Stimulated activated CD8-positive, alpha-beta memory T cell treated with anti-CD3 and anti-CD28 coated beads, Interleukin-4, amount 100 ng/mL, for 24 hours (primary cell): ENCODE results near the gene IGFLR1.
A peak's percentile ranks its signal among the peaks of the same experiment; 100 is the strongest.

Experiments
- DNase-seq: peaks from one replicate; pipeline ENCODE4 v3.0.0-alpha.2; 2020; ENCODE audit warnings: low read depth

The IGFLR1 gene

DNA sequence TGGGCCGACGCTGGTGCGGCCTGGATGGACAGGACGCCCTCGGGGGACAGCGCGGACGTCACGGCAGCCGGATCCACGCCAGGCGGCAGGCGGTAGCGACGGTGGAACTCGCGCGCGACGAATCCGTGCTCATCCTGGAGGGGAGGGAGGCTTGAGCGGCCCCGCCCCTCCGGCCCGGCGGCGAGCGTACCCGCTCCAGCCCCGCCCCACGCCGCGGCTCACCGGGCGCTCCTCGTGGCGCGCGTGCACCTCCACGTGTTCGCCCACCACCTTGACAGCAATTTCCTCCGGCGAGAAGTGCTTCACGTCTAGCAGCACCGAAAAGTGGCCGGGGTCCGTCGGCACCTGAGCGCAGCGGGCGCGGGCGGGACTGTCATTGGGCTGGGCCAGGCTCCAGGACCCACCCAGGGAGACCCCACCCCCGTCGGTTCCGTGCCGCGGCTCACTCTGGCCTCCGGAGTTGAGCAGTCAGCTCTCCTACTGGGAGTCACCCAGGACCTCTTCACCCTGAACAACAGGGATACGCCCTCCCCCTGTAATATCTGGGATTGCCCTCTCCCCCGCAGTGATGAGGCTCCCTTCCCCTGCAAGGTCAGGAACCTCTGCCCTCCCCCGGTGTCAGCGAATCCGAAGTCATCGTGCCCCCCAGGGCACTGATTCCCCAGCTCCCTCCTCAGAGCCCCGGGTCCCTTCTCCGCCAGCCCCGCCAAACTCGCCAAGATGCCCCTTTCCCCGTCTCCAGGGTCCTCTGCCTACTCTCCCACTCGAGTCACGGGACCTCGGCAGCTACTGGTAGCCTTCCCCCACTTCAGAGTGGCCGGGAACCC lies 13.5 kb upstream of the IGFLR1 start:
- DNase-seq: peak; percentile 33

GRCh38 chr19:35755131-35755549 lies 12.9 kb upstream of the IGFLR1 start:
- DNase-seq: no peak

- DNase-seq: no peak
These were observed 12.3 kb upstream of the IGFLR1 start for GRCh38 chr19:35754370-35755130.

- no peak for DNase-seq
These were observed 11.6 kb upstream of the IGFLR1 start for GRCh38 chr19:35753634-35754369.

GRCh38 chr19:35752746-35753350 lies 10.6 kb upstream of the IGFLR1 start:
- DNase-seq: no peak

DNA sequence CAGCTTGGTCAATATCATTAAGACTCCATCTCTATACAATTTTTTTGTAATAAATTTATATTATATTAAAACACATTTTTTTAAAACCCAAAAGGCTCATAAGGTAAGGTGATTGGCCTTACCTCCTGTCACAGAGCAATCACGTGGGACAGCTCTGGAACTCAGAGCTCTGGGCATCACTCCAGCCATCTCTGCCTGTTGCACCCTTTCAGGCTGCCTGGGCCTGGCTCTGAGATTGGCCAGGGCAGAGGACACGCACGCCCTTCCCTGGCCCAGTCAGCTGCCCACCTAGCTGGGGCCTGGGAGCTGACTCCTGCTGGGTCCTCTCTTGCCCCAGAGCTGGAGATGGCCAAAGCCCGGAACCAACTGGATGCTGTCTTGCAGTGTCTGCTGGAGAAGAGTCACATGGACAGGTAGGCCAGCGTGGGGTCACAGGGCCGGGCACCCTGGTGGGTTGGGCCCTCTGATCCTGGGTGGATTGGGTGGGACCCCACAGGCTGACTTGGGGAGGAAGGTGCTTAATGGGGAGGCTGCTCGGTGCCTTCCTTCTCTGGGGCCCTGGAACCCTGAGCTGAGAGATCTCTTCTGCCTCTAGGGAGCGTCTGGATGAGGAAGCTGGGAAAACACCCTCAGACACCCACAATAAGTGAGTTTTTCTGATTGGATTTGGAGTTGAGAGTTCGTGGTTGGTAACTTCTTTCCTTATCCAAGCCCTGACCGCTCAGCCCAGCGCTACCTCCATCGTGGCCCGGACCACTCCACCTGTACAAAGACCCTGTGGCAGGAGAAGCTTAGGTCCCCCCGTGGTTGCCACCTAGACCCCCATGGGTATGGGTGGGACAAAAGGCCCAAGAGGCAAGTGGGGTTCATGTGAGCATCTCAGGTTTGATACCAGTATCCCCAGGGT lies 9.8 kb upstream of the IGFLR1 start:
- DNase-seq: no peak

- DNase-seq: no peak
These were observed 7.9 kb upstream of the IGFLR1 start for GRCh38 chr19:35750167-35750566.

DNA sequence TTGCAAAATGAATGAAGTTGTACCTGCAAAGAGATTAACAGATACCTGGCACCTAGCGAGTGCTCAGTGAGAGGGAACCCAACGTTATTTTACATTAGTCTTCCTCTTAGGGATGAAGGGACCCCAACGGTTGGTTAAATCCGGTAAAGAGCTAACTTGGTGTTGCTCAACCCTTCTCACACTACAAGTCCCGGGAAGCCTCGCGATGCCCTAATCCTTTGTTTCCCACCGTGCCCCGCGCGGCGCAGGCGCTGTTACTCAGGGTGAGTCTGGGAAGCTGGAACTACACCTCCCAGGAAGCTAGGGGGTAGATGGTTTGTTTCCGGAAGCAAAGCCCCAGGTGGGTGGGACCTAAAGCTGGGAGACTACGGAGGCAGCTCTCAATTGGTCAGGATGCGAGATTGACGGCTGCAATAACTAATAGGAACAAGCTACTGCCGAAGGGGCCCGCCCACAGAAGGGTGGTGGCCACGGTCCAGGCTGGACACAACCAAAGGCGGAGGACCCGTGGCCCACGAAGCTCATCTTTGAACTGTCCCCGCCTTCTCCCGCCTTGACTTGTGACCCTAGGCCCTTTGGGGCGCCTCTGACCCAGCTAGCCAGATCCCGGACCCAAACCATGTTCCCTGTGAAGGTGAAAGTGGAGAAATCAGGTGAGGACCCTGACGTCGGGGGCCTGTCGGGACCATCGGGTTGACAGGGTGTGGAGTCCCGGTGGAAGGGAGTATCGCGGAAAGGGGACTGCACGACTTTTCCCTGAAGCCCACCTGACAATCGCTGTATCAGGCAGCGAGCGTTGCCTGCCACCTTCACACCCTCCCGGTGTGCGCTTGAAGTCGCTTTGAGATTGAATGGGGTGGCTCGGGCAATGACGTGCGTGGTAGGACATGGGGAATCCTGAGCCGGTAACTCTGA lies 6.1 kb upstream of the IGFLR1 start, which contains the start of gene LIN37:
TSS of gene LIN37 (plus strand) at position 471 of the 915 bp plus-strand sequence. CDS start at position 620, 149 bp downstream.
- peak; percentile 98 for DNase-seq

- no peak for DNase-seq
These were observed 4.3 kb upstream of the IGFLR1 start for GRCh38 chr19:35746531-35746930.

GRCh38 chr19:35746087-35746462 lies 3.8 kb upstream of the IGFLR1 start:
- DNase-seq: no peak

DNA sequence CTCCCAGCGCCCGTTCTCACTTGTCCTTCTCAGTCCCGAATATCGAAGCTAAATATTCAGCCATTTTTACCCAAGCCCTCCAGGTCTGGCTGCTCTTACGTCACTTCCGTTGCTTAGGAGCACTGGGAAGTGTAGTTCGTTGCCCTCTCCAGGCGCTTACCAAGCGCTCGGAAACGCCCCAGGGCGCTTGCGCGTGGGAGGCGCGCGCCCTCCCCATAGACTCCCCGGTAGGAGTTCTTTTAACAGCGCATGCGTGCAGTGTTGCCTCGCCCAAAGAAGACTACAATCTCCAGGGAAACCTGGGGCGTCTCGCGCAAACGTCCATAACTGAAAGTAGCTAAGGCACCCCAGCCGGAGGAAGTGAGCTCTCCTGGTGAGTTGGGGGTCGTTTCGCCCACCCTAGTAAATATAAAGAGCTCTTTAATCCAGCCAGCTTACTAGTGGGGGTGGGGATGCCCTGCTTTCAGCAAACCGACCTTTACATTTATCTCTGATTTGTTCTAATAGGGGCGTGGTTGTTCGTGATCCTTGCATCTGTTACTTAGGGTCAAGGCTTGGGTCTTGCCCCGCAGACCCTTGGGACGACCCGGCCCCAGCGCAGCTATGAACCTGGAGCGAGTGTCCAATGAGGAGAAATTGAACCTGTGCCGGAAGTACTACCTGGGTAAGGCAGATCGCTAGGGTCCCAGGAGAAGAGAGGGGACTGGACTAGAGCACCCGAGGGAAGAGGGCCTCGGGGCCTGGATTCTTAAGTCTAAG lies 3.3 kb upstream of the IGFLR1 start, which contains the start of the genes PSENEN and U2AF1L4:
TSS of gene PSENEN (plus strand) at position 324 of the 759 bp plus-strand sequence. CDS start at position 604, 280 bp downstream.
TSS of gene U2AF1L4 (minus strand) at position 91 of the 759 bp plus-strand sequence. CDS start at position 64, 27 bp downstream.
- peak; percentile 92 for DNase-seq

GRCh38 chr19:35744430-35745327 lies 2.4 kb upstream of the IGFLR1 start:
- DNase-seq: peak; percentile 83

DNA sequence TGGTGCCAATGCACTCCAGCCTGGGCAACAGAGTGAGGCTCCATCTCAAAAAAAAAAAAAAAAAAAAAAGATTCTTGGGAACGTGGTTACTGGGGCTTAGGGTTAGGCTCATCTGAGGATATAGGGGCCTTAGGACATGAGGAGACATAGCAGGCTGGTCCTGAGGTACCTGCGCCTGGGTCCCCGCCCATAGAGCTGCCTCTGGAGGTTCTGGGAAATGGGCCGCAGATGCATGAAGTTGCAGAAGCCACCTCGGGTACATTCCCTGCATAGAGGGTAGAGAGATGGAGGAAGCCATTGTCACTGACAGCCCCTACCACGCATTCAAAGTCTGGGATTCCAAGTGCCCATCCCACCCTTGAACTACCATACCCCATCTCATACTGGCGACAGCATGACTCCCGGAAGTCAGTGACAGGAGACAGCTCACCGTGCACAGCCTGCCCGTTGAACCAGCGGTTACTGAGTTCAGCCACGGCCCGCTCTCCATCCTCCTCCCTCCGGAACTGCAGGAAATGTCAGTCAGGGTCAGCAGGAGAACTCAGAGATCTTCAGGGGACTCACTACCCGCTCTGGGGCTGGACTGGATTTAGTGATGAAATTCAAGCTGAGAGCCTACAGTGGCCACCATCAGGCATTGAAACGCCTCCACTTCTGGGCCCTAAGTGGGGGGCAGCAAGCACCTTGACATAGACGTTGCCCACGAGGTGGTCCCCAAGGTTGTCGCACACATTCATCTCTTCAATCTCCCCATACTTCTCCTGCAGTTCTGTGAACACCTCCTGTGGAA lies 1.6 kb upstream of the IGFLR1 start:
- no peak for DNase-seq

DNA sequence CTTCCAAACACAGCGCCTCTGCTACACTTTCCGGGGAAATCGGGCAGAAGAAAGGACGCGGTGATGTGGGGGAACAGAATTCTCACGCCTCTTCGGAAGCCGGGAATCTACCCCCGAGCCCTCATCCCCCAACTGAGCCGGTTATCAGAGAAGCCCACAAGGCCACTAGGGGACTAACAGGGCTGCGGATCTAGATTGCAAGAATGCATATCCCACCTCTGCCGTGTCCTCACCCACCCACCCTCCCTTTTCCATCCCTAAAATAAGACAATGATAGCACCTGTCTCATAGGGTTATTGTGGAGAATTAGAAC lies 1.1 kb downstream of the IGFLR1 start:
- no peak for DNase-seq

DNA sequence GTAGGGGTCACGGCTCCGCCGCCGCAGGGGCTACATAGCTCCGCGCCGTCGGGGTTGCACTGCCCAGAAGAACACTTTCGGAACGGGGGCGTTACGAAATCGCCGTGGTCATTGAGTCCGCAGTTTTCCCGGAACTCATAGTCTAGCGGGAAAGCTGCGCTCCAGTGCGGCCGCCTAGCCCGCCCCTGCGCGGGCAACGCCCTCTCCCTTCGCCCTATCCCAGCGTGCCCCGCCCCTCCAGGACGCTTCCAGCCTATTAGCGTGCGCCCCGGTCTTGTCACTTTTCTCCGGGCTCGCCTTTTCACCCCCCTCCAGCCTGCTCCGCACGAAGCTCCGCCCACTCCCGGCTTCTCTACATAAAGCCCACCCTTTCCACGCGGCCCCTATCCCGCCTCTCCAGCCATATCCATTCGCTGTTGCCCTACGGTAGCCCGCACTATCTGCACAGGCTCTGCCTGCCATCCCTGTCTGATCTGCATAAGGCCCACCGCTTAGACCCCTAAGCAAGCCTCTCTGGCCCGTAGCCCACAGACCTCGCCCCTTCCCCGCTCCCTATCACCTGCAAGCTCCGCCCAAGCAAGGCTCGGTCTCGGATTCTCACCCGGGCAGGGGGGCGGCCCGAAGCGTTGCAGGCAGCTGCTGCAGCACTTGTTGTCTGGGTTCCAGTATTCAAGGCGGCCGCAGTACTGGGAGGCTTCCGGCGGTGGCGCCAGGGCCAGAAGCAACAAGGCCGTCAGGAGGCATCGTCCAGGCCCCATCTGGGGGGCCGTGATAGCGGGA lies 1.6 kb downstream of the IGFLR1 start:
- peak; percentile 96 for DNase-seq

DNA sequence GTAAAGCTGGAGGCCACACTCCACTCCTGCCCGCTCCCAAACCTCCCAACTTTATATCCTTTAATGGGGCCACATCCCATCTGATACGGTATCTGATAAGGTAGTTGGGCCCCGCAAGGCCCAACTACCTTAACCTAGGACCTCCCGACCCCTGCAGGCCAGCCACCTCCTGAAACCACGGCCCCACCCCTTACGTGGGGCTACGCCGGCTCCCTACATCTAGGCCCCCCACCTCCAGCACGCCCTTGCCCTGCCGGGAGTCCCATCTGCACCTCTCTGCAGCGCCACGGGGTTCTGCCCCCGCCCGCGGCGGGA lies 2.2 kb downstream of the IGFLR1 start:
- DNase-seq: no peak
